GM12891 (cell line): ENCODE measurements around the gene RGS16.
A peak's percentile ranks its signal among the peaks of the same experiment; 100 is the strongest.

ENCODE experiments used
- DNase-seq: peaks from one replicate; pipeline ENCODE4 v3.0.0; 2011; ENCODE audit warnings: low spot score; ENCODE audit not compliant: insufficient read length
- FAIRE-seq: peaks from 2 replicates; lab custom pipeline; 2011; peaks lifted over from hg19 to GRCh38; lab: Jason Lieb, UNC
- PAX5 ChIP-seq: IDR thresholded peaks from 2 replicates; pipeline ENCODE4 v1.6.1; 2011; ENCODE audit warnings: low read length, moderate library complexity, mild to moderate bottlenecking; ENCODE audit not compliant: insufficient read depth, severe bottlenecking
- POLR2A ChIP-seq: IDR thresholded peaks from 2 replicates; pipeline ENCODE4 v1.6.1; 2011; ENCODE audit warnings: low read depth, low read length, control low read depth
- POLR2AphosphoS5 ChIP-seq: IDR thresholded peaks from 2 replicates; pipeline ENCODE4 v1.6.1; 2011; ENCODE audit warnings: low read depth, low read length, control low read depth
- POU2F2 ChIP-seq: IDR thresholded peaks from 2 replicates; pipeline ENCODE4 v1.6.1; 2011; ENCODE audit warnings: low read depth, mild to moderate bottlenecking, control low read depth, low read length, moderate library complexity
- SPI1 ChIP-seq: IDR thresholded peaks from 2 replicates; pipeline ENCODE4 v1.6.1; 2011; ENCODE audit warnings: low read depth, low read length, control low read depth
- TAF1 ChIP-seq: IDR thresholded peaks from 2 replicates; pipeline ENCODE4 v1.6.1; 2011; ENCODE audit warnings: low read depth, low read length, control low read depth

Gene RGS16

DNA sequence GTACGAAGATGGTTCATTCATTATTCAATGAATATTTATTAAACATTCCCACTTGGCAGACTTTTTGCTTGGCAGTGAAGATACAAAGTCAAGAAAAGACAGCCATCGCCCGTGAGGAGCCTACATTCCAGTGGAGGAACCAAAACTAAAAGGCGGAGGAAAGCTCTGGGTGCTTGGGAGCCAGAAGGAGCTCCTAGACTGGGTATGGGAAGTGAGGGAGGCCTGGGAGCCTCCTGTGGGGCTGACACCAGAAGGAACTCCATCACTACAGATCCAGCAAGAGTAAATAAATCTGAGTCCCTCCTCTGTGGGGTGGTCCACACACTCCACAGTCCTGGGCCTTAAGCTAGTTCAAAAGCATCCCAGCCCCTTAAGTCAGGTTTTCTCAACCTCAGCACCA is 30.0 kb downstream of the RGS16 start:
- TF ChIP-seq TAF1: no peak
- no peak for TF ChIP-seq POLR2A
- TF ChIP-seq POU2F2: no peak
- TF ChIP-seq SPI1: no peak
- TF ChIP-seq POLR2AphosphoS5: no peak
- TF ChIP-seq PAX5: no peak
- FAIRE-seq: no peak

DNA sequence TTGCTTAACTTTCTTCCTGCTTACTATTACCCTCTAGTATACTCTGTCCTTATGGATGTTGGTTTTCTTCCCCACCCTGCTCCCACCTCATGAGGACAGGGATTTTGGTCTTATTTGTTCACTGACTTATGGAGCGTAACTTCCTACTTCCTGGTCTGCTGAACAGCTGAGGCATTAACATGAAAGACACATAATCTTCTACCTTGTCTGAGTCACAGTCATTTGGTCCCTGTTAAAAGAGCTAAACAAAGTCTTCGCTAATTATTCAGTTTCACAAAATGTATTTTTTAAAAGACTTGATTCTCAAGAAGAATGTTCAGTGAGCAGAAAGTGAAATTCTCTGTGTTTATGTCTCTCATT is 33.6 kb downstream of the RGS16 start:
- FAIRE-seq (peak; percentile 75), DNase-seq (no peak)
- TF ChIP-seq PAX5 (peak; percentile 74), POLR2AphosphoS5 (no peak), SPI1 (no peak), POU2F2 (peak; percentile 36; the same call in 1 of the 2 replicates), POLR2A (no peak), TAF1 (no peak)

More for the DNA sequence above, 30.0 kb downstream of the RGS16 start:
- DNase-seq: no peak

DNA sequence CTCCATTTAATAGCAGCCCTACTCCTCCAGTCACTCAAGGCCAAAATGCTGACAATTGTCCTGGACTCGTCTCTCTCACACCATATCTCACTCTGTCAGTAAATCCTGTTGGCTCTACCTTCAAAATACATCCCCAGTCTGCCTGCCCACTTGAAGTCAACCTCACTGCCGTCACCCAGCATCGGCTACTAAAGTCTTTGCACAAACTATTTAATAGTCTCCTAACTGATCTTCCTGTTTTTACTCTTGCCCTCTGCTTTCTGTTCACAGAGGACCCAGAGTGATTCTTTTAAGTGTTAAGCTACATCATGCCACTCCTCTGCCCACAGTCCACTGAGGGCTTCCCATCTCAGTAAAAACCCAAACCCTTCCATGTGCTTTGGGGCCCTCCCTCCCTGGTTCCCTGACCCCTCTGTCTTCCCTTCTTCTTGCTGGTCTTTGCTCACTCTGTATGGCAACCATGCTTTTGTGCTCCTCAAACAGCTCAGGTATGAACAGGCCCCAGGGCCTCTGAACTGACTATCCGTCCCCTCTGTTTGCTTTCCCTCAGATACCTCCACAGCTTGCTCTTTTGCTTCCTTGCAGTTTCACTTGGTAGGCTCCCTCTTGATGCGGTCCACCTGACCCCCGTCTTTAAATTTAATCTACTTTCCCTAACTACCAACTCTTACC is 34.1 kb downstream of the RGS16 start:
- peak; percentile 67 for FAIRE-seq
- DNase-seq: no peak
- TF ChIP-seq SPI1 (no peak), POLR2A (no peak), POLR2AphosphoS5 (no peak), TAF1 (no peak), POU2F2 (no peak), PAX5 (no peak)

DNA sequence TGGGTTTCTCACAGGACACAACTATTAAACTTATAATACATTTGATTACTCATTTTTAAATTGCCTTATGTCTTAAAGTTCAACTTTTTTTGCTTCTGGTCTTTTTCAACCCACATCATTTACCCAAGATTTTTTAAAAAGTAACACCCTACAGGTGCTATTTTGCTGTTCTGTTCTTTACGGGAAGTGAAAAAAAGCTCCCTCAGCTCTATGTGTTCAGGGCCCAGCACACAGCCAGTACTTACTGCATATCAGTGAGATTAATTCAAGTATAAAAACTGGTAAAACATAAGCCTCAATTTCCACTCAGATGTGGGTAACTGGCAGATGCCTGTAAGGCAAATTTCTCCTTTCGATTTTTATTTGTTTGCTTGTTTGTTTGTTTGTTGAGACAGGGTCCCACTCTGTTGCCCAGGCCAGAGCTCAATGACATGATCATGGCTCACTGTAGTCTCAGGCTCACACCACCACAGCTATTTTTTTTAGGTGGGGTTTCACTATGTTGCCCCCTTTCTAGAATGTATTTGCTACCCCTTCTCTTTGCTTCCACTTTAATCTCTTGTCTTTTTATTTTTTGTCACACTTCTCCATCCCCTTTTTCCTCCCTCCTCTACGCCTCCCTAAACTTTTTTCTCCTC is 35.4 kb downstream of the RGS16 start:
- FAIRE-seq (peak; percentile 60), DNase-seq (no peak)
- TF ChIP-seq SPI1 (peak; percentile 54), PAX5 (no peak)

DNA sequence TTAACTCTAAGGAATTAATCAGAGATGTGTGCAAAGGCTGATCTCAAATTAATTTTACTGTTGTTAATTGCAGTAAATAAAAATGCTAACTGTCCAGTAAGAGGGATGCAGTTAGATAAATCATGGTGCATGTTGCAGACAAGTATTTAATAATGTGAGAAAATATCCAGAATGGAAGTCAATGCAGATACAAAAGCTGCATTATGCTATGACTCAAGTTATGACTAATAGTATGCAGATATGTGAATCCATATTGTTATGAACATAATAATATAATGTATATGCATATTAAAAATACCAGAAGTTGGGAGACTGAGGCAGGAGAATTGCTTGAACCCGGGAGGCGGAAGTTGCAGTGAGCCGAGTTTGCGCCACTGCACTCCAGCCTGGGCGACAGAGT is 36.6 kb downstream of the RGS16 start:
- DNase-seq (no peak), FAIRE-seq (no peak)
- TF ChIP-seq PAX5 (no peak), POLR2AphosphoS5 (no peak)

DNA sequence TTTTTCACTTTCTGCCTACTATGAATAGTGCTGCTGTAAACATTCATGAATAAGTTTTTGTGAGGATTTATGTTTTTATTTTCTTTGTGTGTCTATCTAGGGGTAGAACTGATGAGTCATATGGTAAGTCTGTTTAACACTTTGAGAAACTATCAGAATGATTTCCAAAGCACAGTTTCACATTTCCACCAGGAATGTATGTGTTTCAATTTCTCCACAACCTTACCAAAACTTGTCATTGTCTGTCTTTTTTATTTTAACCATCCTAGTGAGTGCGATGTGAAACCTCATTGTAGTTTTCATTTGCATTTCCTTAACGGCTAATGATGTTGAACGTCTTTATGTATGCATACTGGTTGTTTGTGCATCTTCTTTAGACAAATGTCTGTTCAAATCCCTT is 38.7 kb downstream of the RGS16 start:
- FAIRE-seq (peak; percentile 76), DNase-seq (no peak)
- TF ChIP-seq POU2F2: no peak
- no peak for TF ChIP-seq TAF1
- no peak for TF ChIP-seq POLR2AphosphoS5
- TF ChIP-seq POLR2A: no peak

DNA sequence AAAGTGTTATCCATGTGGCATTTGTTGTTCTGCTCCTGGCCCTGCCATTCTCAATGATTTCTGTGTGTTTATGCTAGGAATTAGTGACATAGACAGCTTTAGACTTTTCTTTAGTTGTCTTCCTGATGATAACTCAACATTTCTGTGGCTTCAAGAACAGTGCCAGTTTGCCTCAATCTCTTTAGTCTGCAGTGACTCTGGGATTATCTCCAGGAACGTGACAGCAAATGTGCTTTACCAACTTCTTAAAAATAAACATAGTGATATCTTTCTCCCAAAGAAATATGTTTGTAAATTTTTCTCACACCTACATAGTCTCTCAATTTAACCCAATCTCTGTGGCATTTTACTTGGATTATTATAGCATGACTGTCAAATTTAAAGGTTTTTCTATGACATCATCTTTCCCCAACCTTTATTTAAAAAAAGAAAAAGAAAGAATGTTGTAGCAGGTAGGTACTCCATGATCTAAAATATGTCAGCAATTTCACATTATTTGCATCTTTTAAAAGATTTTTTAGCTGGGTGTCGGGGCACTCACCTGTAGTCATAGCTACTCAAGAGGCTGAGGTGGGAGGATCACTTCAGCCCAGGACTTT is 39.7 kb downstream of the RGS16 start:
- DNase-seq (no peak), FAIRE-seq (no peak)
- TF ChIP-seq TAF1 (no peak), PAX5 (no peak), POLR2A (no peak), POLR2AphosphoS5 (no peak), SPI1 (no peak), POU2F2 (no peak)

DNA sequence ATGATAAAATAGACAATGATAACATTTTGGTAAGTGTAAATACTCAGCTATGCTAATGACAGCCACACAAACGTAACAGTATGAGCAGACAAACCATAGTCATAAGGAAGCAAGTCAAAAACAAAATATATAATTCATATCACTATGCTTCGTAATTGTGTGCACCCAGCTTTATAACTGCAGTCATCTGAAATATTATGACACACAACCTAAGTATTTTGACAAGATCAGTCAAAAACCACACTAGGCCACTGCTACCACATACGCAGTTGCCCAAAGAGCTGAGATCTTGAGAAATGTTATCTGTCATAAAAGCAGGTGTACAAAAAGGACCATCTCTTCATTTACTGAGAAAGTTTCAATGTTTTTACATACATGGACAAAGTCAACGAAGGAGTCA is 41.1 kb downstream of the RGS16 start:
- TF ChIP-seq PAX5 (no peak), POLR2AphosphoS5 (no peak), TAF1 (no peak), POLR2A (no peak), SPI1 (no peak), POU2F2 (no peak)
- FAIRE-seq (no peak), DNase-seq (no peak)

DNA sequence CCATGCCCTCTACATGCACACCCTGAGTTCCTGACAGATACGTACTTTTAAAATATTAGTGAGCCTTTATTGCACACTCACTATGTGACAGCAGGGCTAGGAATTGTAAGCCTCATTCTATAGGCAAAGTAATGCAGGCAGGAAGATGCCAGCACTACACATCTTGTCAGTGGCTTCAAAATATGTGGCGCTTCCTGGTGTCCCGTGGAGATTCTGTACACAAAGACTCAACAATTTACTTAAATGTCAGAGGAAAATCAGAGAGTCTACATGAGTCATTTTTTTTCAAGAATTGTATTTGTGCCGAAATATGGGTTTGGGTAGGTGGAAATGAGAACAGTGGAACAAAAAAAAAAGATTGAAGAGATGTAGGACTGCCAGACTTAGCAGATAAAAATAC is 42.7 kb downstream of the RGS16 start:
- DNase-seq (no peak), FAIRE-seq (no peak)
- TF ChIP-seq POU2F2 (no peak), POLR2AphosphoS5 (no peak), SPI1 (no peak), PAX5 (no peak), POLR2A (no peak), TAF1 (no peak)

DNA sequence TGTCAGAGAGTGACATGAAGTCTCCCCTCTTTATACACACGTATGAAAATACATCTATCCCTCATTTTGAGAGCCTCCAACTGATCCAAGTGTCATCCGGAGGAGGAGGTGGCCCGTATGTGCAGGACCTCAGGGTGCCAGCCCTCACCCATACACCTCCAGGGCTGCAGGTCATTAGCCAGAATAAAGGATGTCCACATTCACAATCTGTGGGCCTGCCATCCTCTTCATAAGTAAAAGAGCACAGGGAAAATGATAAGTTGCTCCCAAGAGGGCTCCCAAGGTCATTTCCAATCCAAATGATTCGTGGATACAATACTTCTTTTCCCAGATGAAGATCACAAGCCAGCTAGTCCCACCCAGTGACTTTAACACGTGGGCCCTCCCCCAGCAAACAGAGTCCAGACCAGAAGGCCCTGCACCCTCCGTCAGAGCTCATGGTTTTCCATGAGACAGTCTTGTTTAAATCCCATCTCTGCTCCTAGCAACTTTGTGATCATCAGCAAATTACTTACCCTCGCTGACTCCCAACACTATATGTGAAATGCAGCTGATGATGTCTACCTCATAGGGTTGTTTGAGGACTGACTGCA is 43.7 kb downstream of the RGS16 start:
- FAIRE-seq (no peak), DNase-seq (no peak)
- TF ChIP-seq POLR2AphosphoS5 (no peak), SPI1 (no peak), POU2F2 (no peak), TAF1 (no peak), POLR2A (no peak)

DNA sequence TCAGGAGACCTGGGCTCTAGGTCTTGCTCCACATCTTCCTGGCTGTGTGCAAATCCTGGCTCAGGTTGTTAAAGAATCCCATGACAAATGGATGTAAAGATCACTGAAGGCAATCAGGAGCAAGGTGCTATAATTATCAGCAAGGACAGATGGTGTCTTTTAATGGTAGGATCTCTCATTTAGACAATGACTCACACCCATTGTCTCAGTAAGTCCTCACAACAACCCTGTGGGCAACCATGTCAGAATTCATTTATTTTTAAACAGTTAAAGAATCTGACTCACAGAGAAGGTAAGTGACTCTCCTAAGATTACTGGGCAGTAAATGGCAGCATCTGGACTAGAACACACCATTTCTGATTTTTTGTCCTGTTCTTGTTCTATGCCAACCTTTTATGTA is 47.9 kb downstream of the RGS16 start:
- no peak for DNase-seq
- TF ChIP-seq PAX5 (no peak), TAF1 (no peak), POLR2AphosphoS5 (no peak)
- FAIRE-seq: no peak
